Liver (tissue), 3 donors: ENCODE results near the gene IZUMO2.

Experiments used
- EGR1 ChIP-seq, 2 donors: IDR thresholded peaks; 2 replicates each; pipeline ENCODE4 v1.6.1; 2016 to 2018; ENCODE audit warnings: antibody characterized with exemption in 2 of 2, low read depth in 2 of 2
- HNF4A ChIP-seq, 2 donors: conservative IDR thresholded peaks; 2 replicates each; pipeline ENCODE4 v1.6.1; 2016; ENCODE audit warnings: antibody characterized with exemption in 2 of 2, mild to moderate bottlenecking in 2 of 2
- HNF4G ChIP-seq: IDR thresholded peaks from 2 replicates; pipeline ENCODE4 v1.6.1; 2016; ENCODE audit warnings: antibody characterized with exemption
- JUND ChIP-seq, 2 donors: IDR thresholded peaks; 2 replicates each; pipeline ENCODE4 v1.6.1; 2016; ENCODE audit warnings: antibody characterized with exemption in 2 of 2
- NR2F2 ChIP-seq: IDR thresholded peaks from 2 replicates; pipeline ENCODE4 v1.6.1; 2016; ENCODE audit warnings: antibody characterized with exemption
- RAD21 ChIP-seq, 2 donors: IDR thresholded peaks; 2 replicates each; pipeline ENCODE4 v1.6.1; 2016; ENCODE audit warnings: antibody characterized with exemption in 2 of 2, mild to moderate bottlenecking in 2 of 2
- TAF1 ChIP-seq: conservative IDR thresholded peaks from 2 replicates; pipeline ENCODE4 v1.6.1; 2016; ENCODE audit warnings: antibody characterized with exemption, mild to moderate bottlenecking
- YY1 ChIP-seq: IDR thresholded peaks from 2 replicates; pipeline ENCODE4 v1.6.1; 2016; ENCODE audit warnings: antibody characterized with exemption, mild to moderate bottlenecking
- TF ChIP-seq, protein P1 (sequence below): IDR thresholded peaks from 2 replicates; pipeline ENCODE4 v1.6.1; 2016; ENCODE audit warnings: antibody characterized with exemption, mild to moderate bottlenecking
- TF ChIP-seq, protein P2 (sequence below): fragments of 150-350 bp; IDR thresholded peaks from 2 replicates; pipeline ENCODE4 v1.5.1; 2017; ENCODE audit warnings: improper control_type of control experiment, low read depth, low read length; ENCODE audit not compliant: missing input control
- TF ChIP-seq, protein P3 (sequence below): IDR thresholded peaks from 2 replicates; pipeline ENCODE4 v1.6.1; 2016; ENCODE audit warnings: antibody characterized with exemption
- TF ChIP-seq, protein P4 (sequence below): IDR thresholded peaks from 2 replicates; pipeline ENCODE4 v1.6.1; 2016; ENCODE audit warnings: antibody characterized with exemption
- TF ChIP-seq, protein P5 (sequence below): IDR thresholded peaks from 2 replicates; pipeline ENCODE4 v1.6.1; 2016; ENCODE audit warnings: antibody characterized with exemption
- donor health status: healthy.
- donor health status: healthy.

DNA sequence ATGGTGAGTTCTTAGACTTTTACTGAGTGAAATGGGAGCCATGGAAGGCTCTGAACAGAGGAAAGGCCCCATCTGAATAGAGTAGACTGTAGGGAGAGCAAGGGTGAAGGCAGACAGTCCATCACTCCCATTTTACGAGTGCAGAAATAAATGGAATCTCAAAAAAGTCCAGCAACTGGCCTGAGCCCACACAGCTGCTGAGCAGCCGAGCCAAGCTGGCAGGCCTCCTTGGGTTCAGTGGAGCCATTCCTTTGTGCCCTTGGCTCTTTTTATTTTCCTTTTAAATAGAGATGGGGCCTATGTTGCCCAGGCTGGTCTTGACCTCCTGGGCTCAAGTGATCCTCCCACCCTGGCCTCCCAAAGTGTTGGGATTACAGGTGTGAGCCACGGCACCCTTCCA, 39.3 kb upstream of the IZUMO2 start:
- TF ChIP-seq, protein P1, sequence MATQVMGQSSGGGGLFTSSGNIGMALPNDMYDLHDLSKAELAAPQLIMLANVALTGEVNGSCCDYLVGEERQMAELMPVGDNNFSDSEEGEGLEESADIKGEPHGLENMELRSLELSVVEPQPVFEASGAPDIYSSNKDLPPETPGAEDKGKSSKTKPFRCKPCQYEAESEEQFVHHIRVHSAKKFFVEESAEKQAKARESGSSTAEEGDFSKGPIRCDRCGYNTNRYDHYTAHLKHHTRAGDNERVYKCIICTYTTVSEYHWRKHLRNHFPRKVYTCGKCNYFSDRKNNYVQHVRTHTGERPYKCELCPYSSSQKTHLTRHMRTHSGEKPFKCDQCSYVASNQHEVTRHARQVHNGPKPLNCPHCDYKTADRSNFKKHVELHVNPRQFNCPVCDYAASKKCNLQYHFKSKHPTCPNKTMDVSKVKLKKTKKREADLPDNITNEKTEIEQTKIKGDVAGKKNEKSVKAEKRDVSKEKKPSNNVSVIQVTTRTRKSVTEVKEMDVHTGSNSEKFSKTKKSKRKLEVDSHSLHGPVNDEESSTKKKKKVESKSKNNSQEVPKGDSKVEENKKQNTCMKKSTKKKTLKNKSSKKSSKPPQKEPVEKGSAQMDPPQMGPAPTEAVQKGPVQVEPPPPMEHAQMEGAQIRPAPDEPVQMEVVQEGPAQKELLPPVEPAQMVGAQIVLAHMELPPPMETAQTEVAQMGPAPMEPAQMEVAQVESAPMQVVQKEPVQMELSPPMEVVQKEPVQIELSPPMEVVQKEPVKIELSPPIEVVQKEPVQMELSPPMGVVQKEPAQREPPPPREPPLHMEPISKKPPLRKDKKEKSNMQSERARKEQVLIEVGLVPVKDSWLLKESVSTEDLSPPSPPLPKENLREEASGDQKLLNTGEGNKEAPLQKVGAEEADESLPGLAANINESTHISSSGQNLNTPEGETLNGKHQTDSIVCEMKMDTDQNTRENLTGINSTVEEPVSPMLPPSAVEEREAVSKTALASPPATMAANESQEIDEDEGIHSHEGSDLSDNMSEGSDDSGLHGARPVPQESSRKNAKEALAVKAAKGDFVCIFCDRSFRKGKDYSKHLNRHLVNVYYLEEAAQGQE: no peak
- TF ChIP-seq, protein P2, sequence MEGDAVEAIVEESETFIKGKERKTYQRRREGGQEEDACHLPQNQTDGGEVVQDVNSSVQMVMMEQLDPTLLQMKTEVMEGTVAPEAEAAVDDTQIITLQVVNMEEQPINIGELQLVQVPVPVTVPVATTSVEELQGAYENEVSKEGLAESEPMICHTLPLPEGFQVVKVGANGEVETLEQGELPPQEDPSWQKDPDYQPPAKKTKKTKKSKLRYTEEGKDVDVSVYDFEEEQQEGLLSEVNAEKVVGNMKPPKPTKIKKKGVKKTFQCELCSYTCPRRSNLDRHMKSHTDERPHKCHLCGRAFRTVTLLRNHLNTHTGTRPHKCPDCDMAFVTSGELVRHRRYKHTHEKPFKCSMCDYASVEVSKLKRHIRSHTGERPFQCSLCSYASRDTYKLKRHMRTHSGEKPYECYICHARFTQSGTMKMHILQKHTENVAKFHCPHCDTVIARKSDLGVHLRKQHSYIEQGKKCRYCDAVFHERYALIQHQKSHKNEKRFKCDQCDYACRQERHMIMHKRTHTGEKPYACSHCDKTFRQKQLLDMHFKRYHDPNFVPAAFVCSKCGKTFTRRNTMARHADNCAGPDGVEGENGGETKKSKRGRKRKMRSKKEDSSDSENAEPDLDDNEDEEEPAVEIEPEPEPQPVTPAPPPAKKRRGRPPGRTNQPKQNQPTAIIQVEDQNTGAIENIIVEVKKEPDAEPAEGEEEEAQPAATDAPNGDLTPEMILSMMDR: no peak
- TF ChIP-seq EGR1 (IDR thresholded peaks at IDR 0.05; ENCODE audit: low read depth in 2 of 2): no peak
- no peak for TF ChIP-seq HNF4A (conservative IDR thresholded peaks at IDR 0.05)
- no peak for TF ChIP-seq RAD21 (IDR thresholded peaks at IDR 0.05)
- no peak for TF ChIP-seq NR2F2
- TF ChIP-seq, protein P3, sequence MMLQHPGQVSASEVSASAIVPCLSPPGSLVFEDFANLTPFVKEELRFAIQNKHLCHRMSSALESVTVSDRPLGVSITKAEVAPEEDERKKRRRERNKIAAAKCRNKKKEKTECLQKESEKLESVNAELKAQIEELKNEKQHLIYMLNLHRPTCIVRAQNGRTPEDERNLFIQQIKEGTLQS: no peak
- no peak for TF ChIP-seq JUND (IDR thresholded peaks at IDR 0.05)
- TF ChIP-seq, protein P4, sequence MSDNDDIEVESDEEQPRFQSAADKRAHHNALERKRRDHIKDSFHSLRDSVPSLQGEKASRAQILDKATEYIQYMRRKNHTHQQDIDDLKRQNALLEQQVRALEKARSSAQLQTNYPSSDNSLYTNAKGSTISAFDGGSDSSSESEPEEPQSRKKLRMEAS: no peak
- TF ChIP-seq TAF1: no peak
- no peak for TF ChIP-seq YY1
- TF ChIP-seq, protein P5, sequence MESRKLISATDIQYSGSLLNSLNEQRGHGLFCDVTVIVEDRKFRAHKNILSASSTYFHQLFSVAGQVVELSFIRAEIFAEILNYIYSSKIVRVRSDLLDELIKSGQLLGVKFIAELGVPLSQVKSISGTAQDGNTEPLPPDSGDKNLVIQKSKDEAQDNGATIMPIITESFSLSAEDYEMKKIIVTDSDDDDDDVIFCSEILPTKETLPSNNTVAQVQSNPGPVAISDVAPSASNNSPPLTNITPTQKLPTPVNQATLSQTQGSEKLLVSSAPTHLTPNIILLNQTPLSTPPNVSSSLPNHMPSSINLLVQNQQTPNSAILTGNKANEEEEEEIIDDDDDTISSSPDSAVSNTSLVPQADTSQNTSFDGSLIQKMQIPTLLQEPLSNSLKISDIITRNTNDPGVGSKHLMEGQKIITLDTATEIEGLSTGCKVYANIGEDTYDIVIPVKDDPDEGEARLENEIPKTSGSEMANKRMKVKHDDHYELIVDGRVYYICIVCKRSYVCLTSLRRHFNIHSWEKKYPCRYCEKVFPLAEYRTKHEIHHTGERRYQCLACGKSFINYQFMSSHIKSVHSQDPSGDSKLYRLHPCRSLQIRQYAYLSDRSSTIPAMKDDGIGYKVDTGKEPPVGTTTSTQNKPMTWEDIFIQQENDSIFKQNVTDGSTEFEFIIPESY: no peak
- TF ChIP-seq HNF4G: no peak
